ENCODE data around the gene SERPINA3. TPM values are rescaled to one million over a fixed set of nuclear protein-coding genes. Genes with fewer than 3 reads are reported as not detected.

SERPINA3 gene
- total and polyA plus RNA-seq, 3 donors from 2014 or later: 27.4 to 238 (median 28.2) TPM

DNA sequence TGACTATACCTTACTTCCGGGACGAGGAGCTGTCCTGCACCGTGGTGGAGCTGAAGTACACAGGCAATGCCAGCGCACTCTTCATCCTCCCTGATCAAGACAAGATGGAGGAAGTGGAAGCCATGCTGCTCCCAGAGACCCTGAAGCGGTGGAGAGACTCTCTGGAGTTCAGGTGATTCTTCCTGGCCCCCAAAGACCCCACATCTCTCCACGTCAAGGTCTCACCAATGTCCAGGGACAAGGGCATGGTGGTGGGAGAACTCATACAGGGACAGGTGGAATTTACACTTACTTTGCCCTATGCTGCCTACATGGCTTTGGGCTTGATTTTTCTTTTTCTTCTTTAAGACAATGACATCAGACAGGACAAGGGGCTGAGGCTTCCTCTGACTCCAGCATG lies 7.1 kb downstream of the SERPINA3 start:
- no peak for DNase-seq
- Histone ChIP-seq H3K4me3 (no peak overlapping the region), H3K9me3 (no peaks in the 10 kb centered on the region), H3K36me3 (ENCODE audit: low read depth, missing control alignments) (no peaks in the 10 kb centered on the region), H3K4me1 (no peaks in the 10 kb centered on the region), H3K27me3 (no peaks in the 10 kb centered on the region), H3K27ac (no peak overlapping the region)
- WGBS, 2 donors: 95 to 100% methylated on average over 6 of the region's 6 CpGs
- intact Hi-C loops (cut with DNase I; ENCODE audit: low total_unique reads): no loop called here
- TF ChIP-seq POLR2A (IDR thresholded peaks at IDR 0.05): no peak
- TF ChIP-seq, protein P1, sequence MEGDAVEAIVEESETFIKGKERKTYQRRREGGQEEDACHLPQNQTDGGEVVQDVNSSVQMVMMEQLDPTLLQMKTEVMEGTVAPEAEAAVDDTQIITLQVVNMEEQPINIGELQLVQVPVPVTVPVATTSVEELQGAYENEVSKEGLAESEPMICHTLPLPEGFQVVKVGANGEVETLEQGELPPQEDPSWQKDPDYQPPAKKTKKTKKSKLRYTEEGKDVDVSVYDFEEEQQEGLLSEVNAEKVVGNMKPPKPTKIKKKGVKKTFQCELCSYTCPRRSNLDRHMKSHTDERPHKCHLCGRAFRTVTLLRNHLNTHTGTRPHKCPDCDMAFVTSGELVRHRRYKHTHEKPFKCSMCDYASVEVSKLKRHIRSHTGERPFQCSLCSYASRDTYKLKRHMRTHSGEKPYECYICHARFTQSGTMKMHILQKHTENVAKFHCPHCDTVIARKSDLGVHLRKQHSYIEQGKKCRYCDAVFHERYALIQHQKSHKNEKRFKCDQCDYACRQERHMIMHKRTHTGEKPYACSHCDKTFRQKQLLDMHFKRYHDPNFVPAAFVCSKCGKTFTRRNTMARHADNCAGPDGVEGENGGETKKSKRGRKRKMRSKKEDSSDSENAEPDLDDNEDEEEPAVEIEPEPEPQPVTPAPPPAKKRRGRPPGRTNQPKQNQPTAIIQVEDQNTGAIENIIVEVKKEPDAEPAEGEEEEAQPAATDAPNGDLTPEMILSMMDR (IDR thresholded peaks at IDR 0.05): no peak

DNA sequence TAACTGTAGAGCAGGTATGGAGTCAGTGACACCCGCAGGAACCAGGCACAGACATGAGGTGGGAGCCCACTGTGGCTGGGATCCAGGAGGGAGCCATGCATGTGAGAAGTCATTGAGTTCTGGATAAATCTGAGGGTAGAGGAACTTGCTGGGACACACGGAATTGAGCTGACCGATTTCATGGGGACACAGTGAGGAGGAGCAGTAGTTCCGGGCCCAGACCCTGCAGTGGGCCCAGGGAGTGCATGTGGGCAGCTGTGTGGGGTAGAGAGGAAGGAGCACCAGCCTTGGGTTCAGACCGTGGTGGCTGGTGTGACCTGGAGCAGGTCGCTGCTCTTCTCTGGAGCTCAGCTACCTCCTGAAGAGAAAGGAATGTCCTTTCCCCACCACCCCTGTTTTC lies 8.4 kb downstream of the SERPINA3 start:
- no peak overlapping the region for H3K27ac ChIP-seq
- no peaks in the 10 kb centered on the region for H3K36me3 ChIP-seq (ENCODE audit: low read depth, missing control alignments)
- intact Hi-C loops (cut with DNase I; ENCODE audit: low total_unique reads): no loop called here
- no peaks in the 10 kb centered on the region for H3K27me3 ChIP-seq
- no peak for TF ChIP-seq POLR2A (IDR thresholded peaks at IDR 0.05)
- TF ChIP-seq, protein P1 (IDR thresholded peaks at IDR 0.05): no peak
- H3K9me3 ChIP-seq: no peaks in the 10 kb centered on the region
- H3K4me3 ChIP-seq: no peak overlapping the region
- DNase-seq: no peak
- WGBS, 2 donors: 88 to 90% methylated on average over 6 of the region's 6 CpGs
- H3K4me1 ChIP-seq: no peaks in the 10 kb centered on the region

DNA sequence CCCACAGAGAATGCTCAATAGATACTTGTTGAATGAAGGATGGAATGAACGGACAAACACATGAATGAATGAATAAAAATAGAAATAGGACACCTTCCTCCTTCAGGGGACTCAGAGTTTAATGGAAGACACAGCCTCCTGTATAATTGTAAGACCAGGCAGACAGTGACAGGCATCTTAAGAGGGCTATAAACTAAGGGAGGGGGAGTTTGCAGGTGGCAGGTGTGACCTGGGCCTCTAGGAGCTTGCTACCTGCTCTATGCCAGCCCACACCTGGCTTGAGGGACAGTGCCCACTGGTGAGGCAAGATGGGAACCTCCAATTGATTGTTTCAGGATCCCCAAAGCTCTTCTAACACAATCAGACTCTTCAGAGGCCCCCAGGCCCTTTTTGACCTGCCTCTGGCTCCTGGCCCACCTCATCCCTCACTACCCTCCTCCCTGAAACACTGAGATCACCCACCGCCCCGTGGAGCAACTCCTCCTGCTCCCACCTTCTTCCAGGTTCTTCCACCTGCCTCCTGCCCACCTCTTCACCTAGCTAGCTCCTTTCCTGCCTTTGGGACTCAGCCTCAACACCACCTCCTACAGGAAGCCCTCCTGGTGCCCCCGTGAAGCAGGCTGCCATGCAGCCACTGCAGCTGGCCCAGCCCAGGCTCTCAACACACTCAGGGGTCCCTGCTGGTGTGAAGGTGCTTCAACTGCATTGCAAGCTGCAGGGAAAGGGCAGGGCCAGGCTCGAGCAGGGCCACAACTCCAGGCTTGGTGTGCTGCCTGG lies 9.4 kb downstream of the SERPINA3 start:
- Histone ChIP-seq H3K27ac (no peak overlapping the region), H3K27me3 (no peaks in the 10 kb centered on the region), H3K9me3 (no peaks in the 10 kb centered on the region), H3K4me3 (no peak overlapping the region), H3K36me3 (ENCODE audit: low read depth, missing control alignments) (no peaks in the 10 kb centered on the region), H3K4me1 (no peaks in the 10 kb centered on the region)
- intact Hi-C loops (cut with DNase I; ENCODE audit: low total_unique reads): no loop called here
- DNase-seq: no peak
- WGBS, 2 donors: 86 to 99% methylated on average over 5 of the region's 5 CpGs
- no peak for TF ChIP-seq POLR2A (IDR thresholded peaks at IDR 0.05)
- TF ChIP-seq, protein P1 (IDR thresholded peaks at IDR 0.05): no peak

DNA sequence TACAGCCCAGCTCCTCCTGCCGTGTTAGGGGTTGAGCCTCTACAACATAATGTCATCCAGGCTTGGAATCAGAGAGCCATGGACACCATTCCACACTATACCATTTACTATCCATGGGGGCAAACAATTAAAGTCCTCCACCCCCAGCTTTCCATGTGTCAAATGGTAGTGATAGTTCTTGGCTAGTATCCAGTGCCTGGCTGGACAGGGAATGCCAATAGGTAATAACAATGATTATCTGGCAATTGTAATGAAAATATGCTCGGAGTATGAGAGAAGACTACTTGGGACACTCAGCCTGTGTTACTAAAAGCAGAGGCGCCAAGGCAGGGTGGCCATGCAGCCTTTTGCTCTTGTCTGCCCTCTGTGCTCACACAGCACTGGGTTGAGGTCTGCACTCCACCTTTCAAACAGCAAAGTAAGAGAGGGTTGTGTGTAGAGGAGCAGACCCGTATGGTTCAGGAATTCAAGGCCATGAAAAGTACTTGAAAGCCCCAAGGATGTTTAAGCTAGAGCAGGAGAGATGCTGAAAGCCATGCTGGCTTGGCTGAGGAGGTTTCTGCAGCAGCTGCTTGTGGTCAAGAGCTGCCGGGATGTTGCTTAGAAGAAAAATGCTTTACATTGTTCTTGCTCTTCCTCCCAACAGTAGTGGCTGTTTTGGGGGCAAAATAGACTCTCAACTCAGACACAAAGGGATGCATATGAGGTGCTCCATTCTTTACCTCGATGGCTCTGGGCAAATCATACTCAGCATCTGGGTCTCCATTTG lies 10.6 kb downstream of the SERPINA3 start:
- TF ChIP-seq, protein P1 (IDR thresholded peaks at IDR 0.05): no peak
- no peak for TF ChIP-seq POLR2A (IDR thresholded peaks at IDR 0.05)
- DNase-seq: no peak
- H3K36me3 ChIP-seq (ENCODE audit: low read depth, missing control alignments): no peaks in the 10 kb centered on the region
- H3K4me1 ChIP-seq: no peaks in the 10 kb centered on the region
- H3K27me3 ChIP-seq: no peaks in the 10 kb centered on the region
- no peaks in the 10 kb centered on the region for H3K9me3 ChIP-seq
- no peak overlapping the region for H3K4me3 ChIP-seq
- no peak overlapping the region for H3K27ac ChIP-seq
- WGBS, 2 donors: 70 to 77% methylated on average over 6 of the region's 6 CpGs
- intact Hi-C loops (cut with DNase I; ENCODE audit: low total_unique reads): no loop called here

Measured in testis (tissue), 3 donors.